HG03095 (cell line): ENCODE measurements around the gene COPB1.
"Not testable (repeated sequence)": the region's sequence is repeated elsewhere in the genome, so short reads cannot be mapped to it uniquely, and the experiment has no call there.

Experiments
- ATAC-seq: cut with Tn5 transposase; IDR thresholded peaks from one replicate; pipeline ENCODE4 v1.9.1; 2021; ENCODE audit warnings: moderate library complexity; ENCODE audit not compliant: unreplicated experiment

The COPB1 gene

GRCh38 chr11:14499560-14500180 lies at the start of gene COPB1:
Gene COPB1 (minus strand): TSS chr11:14499811. CDS start chr11:14498928, 883 bp downstream.
- peak; percentile 85 for ATAC-seq

DNA sequence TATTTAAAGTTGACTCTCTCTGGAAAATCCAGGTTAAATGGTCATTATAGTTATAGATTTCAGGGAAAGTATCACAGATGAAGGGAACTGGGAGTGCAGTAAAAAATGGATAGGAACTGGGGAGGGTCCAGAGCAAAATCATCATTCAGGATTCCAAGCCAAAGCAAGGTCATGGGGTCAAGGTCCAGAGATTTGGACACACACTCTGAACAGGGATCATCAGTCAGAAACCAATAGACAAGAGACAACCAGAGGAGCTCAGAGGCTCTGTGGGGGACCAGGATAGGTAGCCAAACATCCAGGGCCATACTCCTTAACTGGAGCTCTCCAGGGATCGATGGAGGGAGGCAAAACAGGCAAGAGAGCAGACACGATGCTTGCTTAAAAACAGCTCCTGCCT lies 47.8 kb upstream of the COPB1 start:
- ATAC-seq, result no peak

GRCh38 chr11:14546672-14547071 lies 47.1 kb upstream of the COPB1 start:
- no peak for ATAC-seq

DNA sequence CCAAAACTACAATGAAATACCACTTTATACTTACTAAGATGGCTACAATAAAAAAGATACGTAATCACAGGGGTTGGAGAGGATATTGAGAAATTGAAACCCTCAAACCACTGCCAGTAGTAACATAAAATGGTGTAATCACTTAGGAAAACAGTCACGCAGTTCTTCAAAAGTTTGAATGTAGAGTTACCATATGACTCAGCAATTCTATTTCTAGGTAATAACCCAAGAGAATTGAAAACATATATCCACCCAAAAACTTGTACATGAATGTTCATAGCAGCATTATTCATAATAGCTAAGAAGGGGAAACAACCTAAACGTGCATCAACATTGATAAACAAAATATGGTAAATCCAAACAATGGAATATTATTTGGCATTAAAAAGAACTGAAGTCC lies 45.0 kb upstream of the COPB1 start:
- ATAC-seq, result peak; percentile 84

DNA sequence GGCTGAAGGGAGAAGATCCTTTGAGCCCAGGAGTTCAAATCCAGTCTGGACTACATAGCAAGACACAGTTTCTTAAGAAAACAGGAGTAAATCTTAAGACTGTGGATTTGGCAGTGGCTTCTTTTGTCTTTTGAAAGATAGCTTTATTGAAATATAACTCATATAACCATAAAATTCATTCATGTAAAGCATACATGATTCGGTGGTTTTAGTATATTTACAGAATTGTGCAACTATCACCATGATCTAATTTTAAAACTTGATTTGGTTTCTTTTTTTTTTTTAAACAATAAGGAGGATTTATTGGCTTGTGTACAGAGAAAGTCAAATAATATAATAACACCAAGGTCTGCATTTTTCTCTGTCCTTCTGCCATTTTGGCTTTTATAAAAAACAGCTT lies 43.6 kb upstream of the COPB1 start:
- no peak for ATAC-seq

- ATAC-seq, result no peak
Measured at GRCh38 chr11:14542324-14542723, 42.7 kb upstream of the COPB1 start.

DNA sequence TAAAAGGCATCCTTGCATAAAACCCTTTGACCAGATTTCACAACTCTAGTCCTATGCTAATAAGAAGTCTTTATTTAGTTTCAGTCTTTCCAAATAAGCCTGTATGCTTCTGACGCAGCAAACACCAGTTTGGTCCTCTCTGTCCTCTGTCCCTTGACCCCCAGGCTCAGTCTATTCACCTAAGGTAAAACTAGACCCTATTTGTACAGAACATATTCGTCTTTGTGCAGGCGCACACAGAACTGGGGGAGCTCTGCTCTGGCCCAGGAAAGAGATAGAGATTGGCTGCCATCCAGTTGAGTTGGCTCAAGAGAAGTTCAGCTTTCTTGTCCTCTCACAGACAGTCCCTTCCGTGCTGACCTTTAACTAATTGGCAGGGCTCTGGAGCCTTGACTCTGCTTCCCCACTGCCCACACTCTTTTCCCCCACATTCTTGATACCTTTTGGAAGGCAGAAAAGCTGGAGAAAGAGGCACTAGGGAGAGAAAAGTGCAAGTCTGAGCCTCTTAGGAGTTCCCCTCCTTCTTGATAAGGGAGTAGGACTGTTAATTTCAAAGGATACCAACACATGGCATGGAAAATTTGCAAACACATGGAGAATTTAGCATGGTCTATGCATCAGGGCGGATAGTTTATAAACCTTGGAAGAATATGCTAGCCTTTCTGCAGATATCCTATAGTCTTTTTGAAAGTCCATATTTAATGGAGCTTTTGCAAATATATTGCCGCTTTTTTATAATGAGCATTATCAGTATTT lies 41.8 kb upstream of the COPB1 start:
- no peak for ATAC-seq

DNA sequence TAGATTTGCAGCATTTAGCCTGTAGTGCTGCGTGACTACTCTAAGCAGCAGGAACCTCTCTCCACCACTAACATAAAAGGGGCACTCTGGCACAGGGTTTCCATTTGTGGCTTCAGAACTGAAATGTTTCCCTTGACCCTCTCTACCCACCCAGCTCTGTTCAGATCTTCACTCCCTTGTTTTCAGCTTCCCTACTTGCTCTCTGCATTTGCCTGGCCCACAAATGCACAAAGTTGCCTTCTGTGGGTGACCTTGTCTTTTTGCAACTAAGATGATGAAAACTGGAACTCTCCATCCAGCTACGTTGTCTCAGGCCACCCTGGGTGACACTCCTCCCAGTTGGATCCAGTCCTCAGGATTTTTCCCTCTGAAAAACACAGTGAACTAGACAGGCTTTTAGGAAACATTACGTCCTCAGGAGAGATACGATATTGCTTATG lies 40.4 kb upstream of the COPB1 start:
- no peak for ATAC-seq

DNA sequence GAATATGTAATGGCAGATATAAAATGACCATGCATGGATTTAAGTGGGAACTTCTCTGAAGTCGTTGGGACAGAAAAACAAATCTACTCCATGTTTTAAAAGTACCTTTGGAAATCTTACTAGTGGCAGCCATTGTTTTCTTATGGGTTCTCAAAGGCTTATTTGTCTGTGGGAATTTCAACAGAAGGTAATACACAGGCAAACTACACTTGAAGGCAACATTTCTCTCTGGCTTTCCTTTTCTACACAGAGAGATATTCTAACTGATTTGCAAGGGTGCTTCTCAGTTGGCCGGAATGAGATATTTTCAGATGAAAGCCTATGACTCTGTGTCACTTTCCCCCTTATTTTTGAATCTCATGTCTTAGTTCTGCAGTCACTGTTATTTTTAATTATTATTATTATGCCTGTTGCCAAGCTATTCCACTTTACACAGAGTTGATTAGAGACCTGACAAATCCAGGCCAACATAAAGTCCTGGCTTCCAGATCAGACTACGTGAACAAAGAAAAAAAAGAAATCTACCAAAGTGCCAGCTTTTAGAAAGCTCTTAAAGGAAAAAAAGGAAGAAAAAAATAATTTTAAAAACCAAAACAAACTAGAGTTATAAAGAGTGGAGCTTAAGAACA lies 39.4 kb upstream of the COPB1 start:
- ATAC-seq, result no peak

DNA sequence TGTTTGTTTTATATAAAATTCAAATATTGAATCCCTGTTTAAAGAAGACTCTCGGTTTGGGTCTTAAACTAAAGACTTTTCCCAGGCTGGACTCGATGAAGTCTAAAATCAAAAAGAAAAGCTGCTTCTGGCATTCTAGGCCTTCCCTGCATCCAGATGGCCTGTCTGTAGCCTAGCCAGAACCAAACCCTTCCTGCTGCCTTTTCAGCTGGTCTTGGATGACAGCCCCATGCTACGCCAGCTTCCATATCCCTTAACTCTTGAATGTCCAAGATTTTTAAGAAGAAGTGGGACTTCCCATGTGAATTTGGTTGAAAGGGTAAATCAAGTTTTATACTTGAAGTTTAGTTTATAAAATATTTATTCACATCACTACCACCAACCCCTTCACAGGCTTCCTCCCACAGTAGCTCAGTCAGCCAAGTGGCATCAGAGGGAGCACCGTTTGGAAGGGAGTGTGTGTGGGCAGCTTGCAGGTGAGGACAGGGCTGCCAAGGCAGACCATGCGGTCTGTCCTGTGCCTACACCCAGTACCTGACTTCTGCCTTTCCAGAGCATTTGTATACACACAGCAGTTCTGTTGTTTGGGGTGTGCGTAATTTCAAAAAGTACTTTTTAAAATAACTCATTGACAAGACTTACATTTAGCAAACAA lies 38.8 kb upstream of the COPB1 start:
- no peak for ATAC-seq

GRCh38 chr11:14537134-14537599 lies 37.6 kb upstream of the COPB1 start:
- peak; percentile 63 for ATAC-seq

- not testable (repeated sequence) for ATAC-seq
Measured at GRCh38 chr11:14535166-14535565, 35.6 kb upstream of the COPB1 start.

GRCh38 chr11:14529951-14530350 lies 30.3 kb upstream of the COPB1 start:
- no peak for ATAC-seq

DNA sequence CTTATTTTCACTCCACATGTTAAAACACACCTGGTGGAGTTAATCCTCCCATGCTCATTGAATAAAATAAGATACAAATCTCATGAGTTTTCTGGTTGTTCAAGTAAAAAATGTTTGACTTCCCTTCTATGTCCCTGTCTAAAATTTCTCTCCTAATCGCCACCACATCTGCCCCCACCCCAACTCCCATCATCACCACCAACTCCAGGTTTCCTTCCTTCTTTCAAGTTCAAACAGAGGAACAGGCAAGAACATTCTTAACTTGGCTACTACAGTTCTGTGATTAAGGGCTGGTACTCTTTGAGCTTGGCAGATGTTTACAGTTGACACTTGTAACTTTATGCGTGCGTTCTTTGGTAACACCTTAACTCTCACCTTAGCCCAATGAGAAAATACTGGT lies 29.7 kb upstream of the COPB1 start:
- ATAC-seq, result no peak

GRCh38 chr11:14522801-14523200 lies 23.2 kb upstream of the COPB1 start:
- no peak for ATAC-seq

- ATAC-seq, result no peak
Measured at GRCh38 chr11:14522245-14522644, 22.6 kb upstream of the COPB1 start.

GRCh38 chr11:14520747-14521151 lies 21.1 kb upstream of the COPB1 start:
- no peak for ATAC-seq

DNA sequence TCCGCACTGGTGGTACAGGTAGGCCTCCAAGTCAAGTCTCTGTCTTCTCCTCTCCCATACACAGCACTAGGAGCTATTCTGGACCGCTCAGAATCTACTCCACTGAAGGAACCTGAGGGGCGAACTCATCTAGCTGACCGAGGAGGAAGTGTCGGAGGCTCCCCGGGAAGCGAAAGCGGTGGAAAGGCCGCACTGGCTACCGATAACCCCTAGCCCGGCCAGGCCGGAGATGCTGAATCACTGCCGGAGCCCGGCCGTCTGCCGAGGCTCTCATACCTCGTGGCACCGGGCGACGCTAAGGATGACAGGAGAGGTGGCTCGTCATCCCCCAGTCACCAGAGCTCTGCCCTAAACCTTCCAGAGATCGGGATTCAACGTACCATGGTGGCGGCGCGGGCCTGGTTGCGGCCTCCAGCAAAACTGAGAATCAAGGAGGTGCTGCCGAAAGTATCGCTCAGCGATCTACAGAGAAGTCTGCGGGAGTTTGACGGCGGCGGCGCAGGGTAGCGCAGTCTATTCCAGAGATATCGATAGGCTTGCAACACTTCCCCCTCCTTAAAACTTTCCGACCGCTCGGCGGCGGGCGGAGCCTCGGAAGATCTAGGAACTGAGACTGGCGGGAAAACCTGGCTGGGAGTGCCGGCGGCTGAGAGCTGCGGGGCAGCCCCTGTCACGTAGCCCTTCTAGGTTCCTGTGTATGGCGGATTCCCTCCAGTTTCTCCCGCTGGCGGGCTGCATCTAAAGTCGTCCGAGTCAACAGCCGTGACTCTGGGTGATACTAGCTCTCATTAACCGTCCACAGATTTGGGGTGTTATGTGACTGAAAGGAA lies 20.5 kb upstream of the COPB1 start, which contains the start of gene PSMA1:
TSS of gene PSMA1 (minus strand) at position 470 of the 830 bp plus-strand sequence. CDS start at position 383, 87 bp downstream.
- peak; percentile 92 for ATAC-seq

DNA sequence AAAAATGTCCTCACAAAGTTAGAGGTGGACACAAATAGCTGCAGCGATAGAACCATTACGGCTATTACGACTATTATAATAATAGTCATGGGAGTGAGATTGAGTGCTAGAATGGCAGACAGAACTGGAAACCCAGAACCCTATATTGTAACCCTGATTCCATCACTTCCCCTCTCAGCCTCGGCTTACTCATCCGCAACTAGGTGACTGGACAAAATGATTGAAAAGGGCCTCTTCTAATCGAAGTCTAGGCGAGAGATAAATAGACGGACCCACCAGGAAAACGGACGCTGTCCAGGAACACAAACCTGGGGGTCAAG lies 19.9 kb upstream of the COPB1 start:
- peak; percentile 6 for ATAC-seq

DNA sequence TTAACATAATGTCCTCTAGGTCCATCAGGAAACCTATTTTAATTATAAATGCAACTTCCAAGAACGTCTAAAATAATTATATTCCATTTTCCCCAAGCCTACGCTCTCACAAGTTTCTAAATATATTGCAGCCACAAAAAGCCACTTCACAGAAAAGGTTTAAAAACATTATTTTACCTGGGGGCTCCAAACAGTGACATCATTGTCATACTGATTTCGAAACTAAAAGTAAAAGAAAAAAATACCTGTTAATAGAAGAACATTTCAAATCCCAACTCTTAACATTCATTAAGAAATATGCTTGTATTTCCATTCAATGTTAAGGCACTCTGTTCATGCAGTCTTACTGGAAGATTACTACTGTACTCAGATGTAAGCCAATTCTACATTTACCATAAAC lies 19.2 kb upstream of the COPB1 start:
- no peak for ATAC-seq

DNA sequence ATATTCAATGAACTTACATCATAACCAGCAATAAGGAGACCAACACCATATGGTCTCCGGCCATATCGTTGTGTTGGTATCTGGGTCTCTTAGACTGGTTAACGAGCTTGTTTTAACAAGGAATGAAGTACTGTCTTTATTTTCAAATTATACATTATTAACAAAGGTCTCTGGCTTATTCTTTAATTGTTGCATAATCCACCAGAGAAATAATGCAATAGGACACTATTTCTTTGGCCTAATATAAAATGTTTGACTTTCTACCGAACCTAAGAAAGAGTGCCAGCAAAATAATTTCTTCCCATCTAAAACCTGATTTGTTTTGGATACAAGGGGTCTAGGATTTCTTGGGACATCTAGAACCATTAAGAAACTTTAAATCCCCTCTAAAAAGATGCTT lies 14.2 kb upstream of the COPB1 start:
- ATAC-seq, result no peak
